ENCODE measurements around the gene PPCDC. TPM values are rescaled to one million over a fixed set of nuclear protein-coding genes. Genes with fewer than 3 reads are reported as not detected.

The PPCDC gene
- total RNA-seq, 1 experiment from 2014 or later: 18.0 TPM

DNA sequence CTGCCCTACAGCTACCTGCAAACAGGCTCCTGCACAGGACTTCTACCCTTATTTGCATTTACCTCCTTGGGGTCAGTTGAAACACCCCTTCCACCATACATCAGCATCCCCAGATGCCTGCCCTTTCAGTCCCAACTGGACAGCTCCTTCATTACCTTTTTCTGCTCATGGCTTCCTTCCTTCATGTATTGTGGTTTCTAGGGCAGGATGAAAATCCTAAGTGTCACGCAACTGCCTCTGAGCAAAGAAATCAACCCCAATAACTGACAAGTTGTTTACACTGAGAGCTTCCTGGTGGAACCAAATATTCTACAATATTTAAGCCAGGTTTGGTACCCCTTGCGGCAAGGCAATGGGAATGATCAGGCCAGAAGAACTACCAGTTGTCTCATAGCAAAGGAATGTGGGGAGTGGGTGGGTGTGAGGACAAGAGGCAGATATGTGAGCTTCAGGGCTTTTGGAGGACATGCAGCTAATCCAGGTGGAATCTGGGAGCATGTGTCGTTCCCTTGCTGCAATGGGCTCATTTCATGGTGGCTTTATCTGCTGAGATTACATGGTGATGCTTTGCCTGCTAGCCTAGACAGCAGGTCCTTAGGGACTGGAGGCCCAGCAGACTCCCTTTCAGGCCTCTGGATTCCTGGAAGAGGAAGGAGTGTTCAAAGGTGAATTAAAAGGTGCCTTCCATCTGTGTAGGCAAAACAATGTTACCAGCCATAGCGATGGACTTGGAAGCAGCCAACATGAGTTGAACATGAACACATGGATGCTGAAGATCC lies 34.9 kb downstream of the PPCDC start:
- H3K27me3 ChIP-seq (ENCODE audit: insufficient read depth, low read length): no peaks in the 10 kb centered on the region
- ChIA-PET RAD21 (ENCODE audit: low non-redundant PET in 1 of 2, low total read pairs in 2 of 2, uncharacterized antibody in 2 of 2, unreplicated experiment in 2 of 2) (no interaction called here), CTCF (no interaction called here), POLR2A (no interaction called here)
- intact Hi-C loops (cut with micrococcal nuclease): no loop called here
- H3K9me2 ChIP-seq (ENCODE audit: insufficient read depth): no peaks in the 10 kb centered on the region
- no peaks in the 10 kb centered on the region for H3K9me3 ChIP-seq (ENCODE audit: control insufficient read depth in 1 of 2, insufficient read depth in 1 of 2, low read depth in 1 of 2, low read length in 2 of 2)
- H2AFZ ChIP-seq (ENCODE audit: low read depth, low read length, poor library complexity, severe bottlenecking): no peak overlapping the region
- TF ChIP-seq EGR1 (IDR thresholded peaks at IDR 0.05; ENCODE audit: low read depth) (peak; percentile 23; the same call in 1 of the 2 replicates), CBX3 (IDR thresholded peaks at IDR 0.05; ENCODE audit: low read depth) (no peak)
- ATAC-seq (no peak), DNase-seq (ENCODE audit: low read depth, low spot score) (no peak)
- peaks cover 5 to 11% of the 10 kb centered on the region in 2 experiments; a peak in 3 of 4 replicates for H3K4me1 ChIP-seq (ENCODE audit: control insufficient read depth in 1 of 2, insufficient read depth in 2 of 2, low read length in 2 of 2)
- peak overlapping the region; percentile 51 for H3K4me2 ChIP-seq (ENCODE audit: low read length)
- no peak overlapping the region for H3K4me3 ChIP-seq (replicated peaks in 1 of 2; ENCODE audit: low read depth in 1 of 2, low read length in 2 of 2)
- no peak overlapping the region for H3K9ac ChIP-seq (ENCODE audit: low read length)
- H3K27ac ChIP-seq (ENCODE audit: low read depth, low read length): no peak overlapping the region
- no peaks in the 10 kb centered on the region for H3K36me3 ChIP-seq (ENCODE audit: control insufficient read depth in 1 of 2, insufficient read depth in 2 of 2, low read length in 2 of 2)
- no TSS peak for BruUV-seq (replicated peaks)
- no peaks in the 10 kb centered on the region for H4K20me1 ChIP-seq (ENCODE audit: insufficient read depth)
- H3K79me2 ChIP-seq (ENCODE audit: insufficient read depth, low read length): no peaks in the 10 kb centered on the region

DNA sequence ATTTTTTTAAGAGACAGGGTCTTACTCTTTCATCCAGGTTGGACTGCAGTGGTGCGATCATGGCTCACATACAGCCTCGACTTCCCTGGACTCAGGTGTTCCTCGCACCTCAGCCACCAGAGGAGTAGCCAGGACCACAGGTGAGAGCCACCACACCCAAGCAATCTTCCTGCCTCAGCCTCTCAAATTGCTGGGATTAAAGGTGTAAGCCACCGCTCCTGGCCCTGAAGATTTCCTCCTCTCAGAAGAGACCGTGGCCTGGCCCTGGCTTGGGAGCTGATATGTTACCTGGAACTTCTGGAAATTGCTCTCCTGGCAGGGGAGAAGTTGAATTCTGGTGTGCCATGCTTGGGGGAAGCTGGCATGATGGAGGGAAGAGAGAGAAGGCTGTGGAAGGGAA lies 36.2 kb downstream of the PPCDC start:
- H3K9me3 ChIP-seq (ENCODE audit: control insufficient read depth in 1 of 2, insufficient read depth in 1 of 2, low read depth in 1 of 2, low read length in 2 of 2): no peaks in the 10 kb centered on the region
- no peaks in the 10 kb centered on the region for H3K36me3 ChIP-seq (ENCODE audit: control insufficient read depth in 1 of 2, insufficient read depth in 2 of 2, low read length in 2 of 2)
- TF ChIP-seq ZNF274 (IDR thresholded peaks at IDR 0.05; ENCODE audit: low read depth, low read length) (no peak), ZFX (IDR thresholded peaks at IDR 0.05) (no peak), EZH2phosphoT487 (IDR thresholded peaks at IDR 0.05; ENCODE audit: borderline replicate concordance) (no peak), YY1 (IDR thresholded peaks at IDR 0.05; ENCODE audit: extremely low read depth, insufficient replicate concordance, low read depth, low read length) (no peak), POLR2AphosphoS5 (IDR thresholded peaks at IDR 0.05; ENCODE audit: low read depth, low read length) (no peak), SP1 (IDR thresholded peaks at IDR 0.05; ENCODE audit: low read depth) (no peak)
- TF ChIP-seq, protein P1, sequence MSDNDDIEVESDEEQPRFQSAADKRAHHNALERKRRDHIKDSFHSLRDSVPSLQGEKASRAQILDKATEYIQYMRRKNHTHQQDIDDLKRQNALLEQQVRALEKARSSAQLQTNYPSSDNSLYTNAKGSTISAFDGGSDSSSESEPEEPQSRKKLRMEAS (IDR thresholded peaks at IDR 0.05): no peak
- TF ChIP-seq, protein P2, sequence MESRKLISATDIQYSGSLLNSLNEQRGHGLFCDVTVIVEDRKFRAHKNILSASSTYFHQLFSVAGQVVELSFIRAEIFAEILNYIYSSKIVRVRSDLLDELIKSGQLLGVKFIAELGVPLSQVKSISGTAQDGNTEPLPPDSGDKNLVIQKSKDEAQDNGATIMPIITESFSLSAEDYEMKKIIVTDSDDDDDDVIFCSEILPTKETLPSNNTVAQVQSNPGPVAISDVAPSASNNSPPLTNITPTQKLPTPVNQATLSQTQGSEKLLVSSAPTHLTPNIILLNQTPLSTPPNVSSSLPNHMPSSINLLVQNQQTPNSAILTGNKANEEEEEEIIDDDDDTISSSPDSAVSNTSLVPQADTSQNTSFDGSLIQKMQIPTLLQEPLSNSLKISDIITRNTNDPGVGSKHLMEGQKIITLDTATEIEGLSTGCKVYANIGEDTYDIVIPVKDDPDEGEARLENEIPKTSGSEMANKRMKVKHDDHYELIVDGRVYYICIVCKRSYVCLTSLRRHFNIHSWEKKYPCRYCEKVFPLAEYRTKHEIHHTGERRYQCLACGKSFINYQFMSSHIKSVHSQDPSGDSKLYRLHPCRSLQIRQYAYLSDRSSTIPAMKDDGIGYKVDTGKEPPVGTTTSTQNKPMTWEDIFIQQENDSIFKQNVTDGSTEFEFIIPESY (IDR thresholded peaks at IDR 0.05; ENCODE audit: extremely low read depth, insufficient replicate concordance, low read length): no peak
- no peak for DNase-seq (ENCODE audit: low read depth, low spot score)
- no peak for ATAC-seq
- no peak overlapping the region for H3K4me2 ChIP-seq (ENCODE audit: low read length)
- no peaks in the 10 kb centered on the region for H3K9me2 ChIP-seq (ENCODE audit: insufficient read depth)
- POLR2A ChIA-PET: no interaction called here
- no TSS peak for BruUV-seq (replicated peaks)
- no peaks in the 10 kb centered on the region for H3K27me3 ChIP-seq (ENCODE audit: insufficient read depth, low read length)
- peaks cover 5 to 11% of the 10 kb centered on the region in 2 experiments; a peak in 3 of 4 replicates for H3K4me1 ChIP-seq (ENCODE audit: control insufficient read depth in 1 of 2, insufficient read depth in 2 of 2, low read length in 2 of 2)
- no peaks in the 10 kb centered on the region for H3K79me2 ChIP-seq (ENCODE audit: insufficient read depth, low read length)
- no peak overlapping the region for H3K4me3 ChIP-seq (replicated peaks in 1 of 2; ENCODE audit: low read depth in 1 of 2, low read length in 2 of 2)
- CTCF ChIA-PET: interaction anchor here (0.7 kb wide), 1 partner anchor 14 kb away, joined by 6 read pairs; no protein-coding TSS in a partner anchor
- no peak overlapping the region for H2AFZ ChIP-seq (ENCODE audit: low read depth, low read length, poor library complexity, severe bottlenecking)
- no peak overlapping the region for H3K27ac ChIP-seq (ENCODE audit: low read depth, low read length)
- H3K9ac ChIP-seq (ENCODE audit: low read length): no peak overlapping the region
- no peaks in the 10 kb centered on the region for H4K20me1 ChIP-seq (ENCODE audit: insufficient read depth)
- RAD21 ChIA-PET (ENCODE audit: low non-redundant PET in 1 of 2, low total read pairs in 2 of 2, uncharacterized antibody in 2 of 2, unreplicated experiment in 2 of 2): no interaction called here
- intact Hi-C loops (cut with micrococcal nuclease): no loop called here
